ENCODE measurements around the gene PRR9.

DNA sequence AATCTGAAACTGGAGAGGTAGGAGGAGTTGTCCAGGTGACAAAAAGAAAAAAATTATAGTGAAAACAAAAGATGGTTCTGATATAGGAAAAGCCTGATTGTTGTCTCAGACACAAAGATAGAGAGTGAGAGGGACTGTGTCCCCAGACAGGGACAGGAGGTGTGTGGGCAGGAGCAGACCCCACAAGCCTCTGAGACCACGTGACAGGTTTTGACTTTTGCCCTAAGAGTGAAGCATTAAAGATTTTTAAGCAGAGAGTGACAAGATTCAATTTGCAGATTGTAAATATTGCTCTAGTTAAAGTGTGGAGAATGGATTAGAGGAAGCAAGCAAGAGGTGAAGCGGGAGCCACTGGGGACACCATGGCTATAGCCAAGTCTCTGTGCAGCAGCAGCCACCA, 10.4 kb downstream of the PRR9 start:
- TF ChIP-seq POLR2A (IDR thresholded peaks at IDR 0.05; ENCODE audit: low read depth, low read length) (no peak), POLR2AphosphoS5 (IDR thresholded peaks at IDR 0.05; ENCODE audit: low read depth, low read length) (no peak), SPI1 (IDR thresholded peaks at IDR 0.05; ENCODE audit: low read depth, low read length) (no peak), TAF1 (IDR thresholded peaks at IDR 0.05; ENCODE audit: low read depth, low read length) (no peak), POU2F2 (IDR thresholded peaks at IDR 0.05; ENCODE audit: low read depth, low read length) (no peak)

Measured in GM12891 (cell line).